Measurements from ENCODE around the gene MAP3K5.

DNA sequence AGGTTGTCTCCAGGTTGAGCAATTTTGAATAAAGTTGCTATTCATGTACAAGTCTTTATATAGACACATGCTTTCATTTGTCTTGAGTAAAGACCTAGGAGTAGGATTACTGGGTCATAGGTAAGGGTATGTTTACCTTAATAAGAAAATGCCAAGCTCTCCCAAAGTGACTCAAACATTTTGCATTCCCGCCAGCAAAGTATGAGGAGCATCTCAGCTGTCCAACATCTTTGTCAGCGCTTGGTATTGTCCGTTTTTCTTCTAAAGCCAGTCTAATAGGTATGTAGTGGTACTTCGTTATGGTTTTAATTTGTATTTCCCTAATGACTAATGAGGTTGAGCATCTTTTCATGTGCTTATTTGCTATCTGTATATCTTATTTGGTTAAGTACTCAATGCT lies 67.2 kb downstream of the MAP3K5 start:
- TF ChIP-seq, protein P1, sequence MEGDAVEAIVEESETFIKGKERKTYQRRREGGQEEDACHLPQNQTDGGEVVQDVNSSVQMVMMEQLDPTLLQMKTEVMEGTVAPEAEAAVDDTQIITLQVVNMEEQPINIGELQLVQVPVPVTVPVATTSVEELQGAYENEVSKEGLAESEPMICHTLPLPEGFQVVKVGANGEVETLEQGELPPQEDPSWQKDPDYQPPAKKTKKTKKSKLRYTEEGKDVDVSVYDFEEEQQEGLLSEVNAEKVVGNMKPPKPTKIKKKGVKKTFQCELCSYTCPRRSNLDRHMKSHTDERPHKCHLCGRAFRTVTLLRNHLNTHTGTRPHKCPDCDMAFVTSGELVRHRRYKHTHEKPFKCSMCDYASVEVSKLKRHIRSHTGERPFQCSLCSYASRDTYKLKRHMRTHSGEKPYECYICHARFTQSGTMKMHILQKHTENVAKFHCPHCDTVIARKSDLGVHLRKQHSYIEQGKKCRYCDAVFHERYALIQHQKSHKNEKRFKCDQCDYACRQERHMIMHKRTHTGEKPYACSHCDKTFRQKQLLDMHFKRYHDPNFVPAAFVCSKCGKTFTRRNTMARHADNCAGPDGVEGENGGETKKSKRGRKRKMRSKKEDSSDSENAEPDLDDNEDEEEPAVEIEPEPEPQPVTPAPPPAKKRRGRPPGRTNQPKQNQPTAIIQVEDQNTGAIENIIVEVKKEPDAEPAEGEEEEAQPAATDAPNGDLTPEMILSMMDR (IDR thresholded peaks at IDR 0.05; ENCODE audit: insufficient read depth, low read depth, low read length), result no peak
- no peak for TF ChIP-seq EZH2 (IDR thresholded peaks at IDR 0.05; ENCODE audit: insufficient read depth, low read length)
